Measurements from ENCODE around the gene NRXN3.

DNA sequence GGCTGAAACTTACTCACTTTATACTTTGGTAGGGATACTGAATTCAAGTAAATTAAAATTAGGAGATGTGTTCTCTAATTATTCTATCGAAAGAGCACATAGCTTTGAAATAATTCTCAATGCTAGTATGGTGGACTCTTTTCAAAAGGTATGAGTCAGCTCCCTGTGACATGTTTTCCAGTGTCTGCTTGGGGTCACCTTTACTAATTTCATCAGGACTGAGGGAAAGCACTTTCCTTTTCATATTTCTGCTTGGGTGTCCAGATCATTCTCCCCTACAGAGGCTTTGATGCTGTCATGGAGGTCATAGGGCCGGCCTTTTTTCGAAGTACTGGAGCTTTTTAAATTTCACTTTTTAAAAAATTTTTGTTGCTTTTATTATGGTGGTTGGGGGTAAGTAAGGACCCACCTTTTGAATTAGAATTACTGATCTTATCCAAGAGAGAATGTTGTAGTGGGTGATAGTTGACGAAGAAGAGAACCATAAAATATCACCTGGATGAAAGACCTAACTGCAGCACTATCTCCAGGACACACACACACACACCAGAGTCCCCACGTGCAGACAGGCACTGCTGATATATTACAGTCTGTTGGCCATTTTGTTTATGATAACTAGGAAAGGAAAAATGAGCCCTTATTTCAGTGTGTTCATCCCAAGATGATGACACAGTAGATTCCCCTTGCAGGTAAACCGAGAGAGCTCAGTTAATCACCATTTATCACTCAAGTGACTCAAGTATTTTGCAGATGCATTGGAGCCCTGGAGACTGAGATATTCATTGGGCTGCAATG is 1482.5 kb downstream of the NRXN3 start:
- TF ChIP-seq, protein P1, sequence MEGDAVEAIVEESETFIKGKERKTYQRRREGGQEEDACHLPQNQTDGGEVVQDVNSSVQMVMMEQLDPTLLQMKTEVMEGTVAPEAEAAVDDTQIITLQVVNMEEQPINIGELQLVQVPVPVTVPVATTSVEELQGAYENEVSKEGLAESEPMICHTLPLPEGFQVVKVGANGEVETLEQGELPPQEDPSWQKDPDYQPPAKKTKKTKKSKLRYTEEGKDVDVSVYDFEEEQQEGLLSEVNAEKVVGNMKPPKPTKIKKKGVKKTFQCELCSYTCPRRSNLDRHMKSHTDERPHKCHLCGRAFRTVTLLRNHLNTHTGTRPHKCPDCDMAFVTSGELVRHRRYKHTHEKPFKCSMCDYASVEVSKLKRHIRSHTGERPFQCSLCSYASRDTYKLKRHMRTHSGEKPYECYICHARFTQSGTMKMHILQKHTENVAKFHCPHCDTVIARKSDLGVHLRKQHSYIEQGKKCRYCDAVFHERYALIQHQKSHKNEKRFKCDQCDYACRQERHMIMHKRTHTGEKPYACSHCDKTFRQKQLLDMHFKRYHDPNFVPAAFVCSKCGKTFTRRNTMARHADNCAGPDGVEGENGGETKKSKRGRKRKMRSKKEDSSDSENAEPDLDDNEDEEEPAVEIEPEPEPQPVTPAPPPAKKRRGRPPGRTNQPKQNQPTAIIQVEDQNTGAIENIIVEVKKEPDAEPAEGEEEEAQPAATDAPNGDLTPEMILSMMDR (IDR thresholded peaks at IDR 0.05) = no peak
- no peak for TF ChIP-seq POLR2A (IDR thresholded peaks at IDR 0.05)

Measured in stomach (tissue), 4 donors.